ELF-1 (cell line): ENCODE measurements around the gene RAB28.
"Not testable (repeated sequence)": the region's sequence is repeated elsewhere in the genome, so short reads cannot be mapped to it uniquely, and the experiment has no call there.

Experiments used
- DNase-seq: peaks from one replicate; pipeline ENCODE4 v3.0.0-alpha.2; 2016; ENCODE audit warnings: low read depth, low spot score

The RAB28 gene

DNA sequence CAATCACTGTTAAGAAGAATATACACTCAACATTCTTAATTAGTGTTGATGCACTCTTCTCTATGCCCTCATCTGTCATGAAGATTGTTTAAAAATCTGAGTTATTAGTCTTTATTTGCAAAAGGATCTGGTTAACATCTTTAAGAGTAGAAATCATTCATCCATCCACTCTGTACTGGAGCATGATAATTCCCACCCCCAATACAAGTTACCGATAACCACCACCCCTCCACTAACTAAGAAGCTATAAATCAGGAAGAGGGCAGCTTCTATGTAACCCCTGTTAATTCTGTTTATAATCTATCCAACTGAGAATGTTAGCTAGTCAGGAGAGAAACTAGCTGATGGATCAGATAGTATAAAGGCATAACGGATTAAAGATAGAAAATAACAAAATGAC, 34.5 kb downstream of the RAB28 start:
- no peak for DNase-seq

DNA sequence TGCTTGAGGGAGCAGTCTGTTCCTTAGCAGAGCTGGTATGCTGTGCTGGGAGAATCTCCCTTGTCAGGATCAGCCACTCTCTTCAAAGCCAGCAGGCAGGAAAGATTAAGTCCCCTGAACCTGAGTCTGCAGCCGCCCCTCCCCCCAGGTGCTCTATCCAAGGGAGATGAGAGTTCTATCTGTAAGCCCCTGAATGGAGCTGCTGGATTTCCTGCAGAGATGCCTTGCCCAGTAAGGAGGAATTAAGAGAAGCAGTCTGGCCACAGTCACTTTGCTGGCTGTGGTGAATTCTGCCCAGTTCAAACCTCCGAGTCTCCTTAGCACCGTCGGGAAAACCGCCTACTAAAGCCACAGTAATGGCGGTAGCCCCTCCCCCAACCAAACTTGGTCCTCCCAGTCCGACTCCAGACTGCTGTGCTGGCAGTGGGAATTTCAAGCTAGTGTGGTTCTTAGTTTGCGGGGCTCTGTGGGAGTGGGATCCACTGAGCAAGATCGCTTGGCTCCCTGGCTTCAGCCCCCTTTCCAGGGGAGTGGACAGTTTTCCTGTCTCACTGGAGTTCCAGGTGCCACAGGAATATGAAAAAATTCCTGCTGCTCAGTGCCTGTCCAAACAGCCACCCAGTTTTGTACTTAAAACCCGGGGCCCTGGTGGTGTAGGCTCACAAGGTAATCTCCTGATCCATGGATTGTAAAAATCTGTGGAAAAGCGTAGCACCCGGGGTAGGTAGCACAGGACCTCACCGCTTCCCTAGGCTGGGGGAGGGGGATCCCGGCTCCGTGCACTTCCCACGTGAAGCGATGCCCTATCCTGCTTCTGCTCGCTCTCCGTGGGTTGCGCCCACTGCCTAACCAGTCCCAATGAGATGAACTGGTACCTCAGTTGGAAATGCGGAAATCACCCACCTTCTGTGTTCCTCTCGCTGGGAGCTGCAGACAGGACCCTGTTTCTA, 38.0 kb downstream of the RAB28 start:
- peak; percentile 85 for DNase-seq

DNA sequence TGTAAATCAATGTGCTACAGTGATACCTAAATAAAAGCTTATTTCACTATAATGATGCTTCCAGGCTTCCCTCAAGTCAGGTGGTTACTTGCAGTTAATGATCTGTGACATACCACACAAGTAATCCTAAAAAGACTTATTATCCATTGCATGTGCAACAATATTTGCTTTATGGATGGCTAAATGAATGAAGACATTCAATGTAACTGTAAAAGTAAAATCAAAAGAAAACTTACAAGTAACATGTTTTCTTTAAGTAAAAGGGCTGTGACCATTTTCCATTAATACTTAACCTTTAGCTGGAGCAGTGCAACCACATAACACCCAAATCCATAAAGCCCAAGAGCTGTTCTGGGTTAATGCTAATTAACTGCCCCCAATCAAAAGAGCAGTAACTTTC, 42.6 kb downstream of the RAB28 start:
- DNase-seq, result no peak

DNA sequence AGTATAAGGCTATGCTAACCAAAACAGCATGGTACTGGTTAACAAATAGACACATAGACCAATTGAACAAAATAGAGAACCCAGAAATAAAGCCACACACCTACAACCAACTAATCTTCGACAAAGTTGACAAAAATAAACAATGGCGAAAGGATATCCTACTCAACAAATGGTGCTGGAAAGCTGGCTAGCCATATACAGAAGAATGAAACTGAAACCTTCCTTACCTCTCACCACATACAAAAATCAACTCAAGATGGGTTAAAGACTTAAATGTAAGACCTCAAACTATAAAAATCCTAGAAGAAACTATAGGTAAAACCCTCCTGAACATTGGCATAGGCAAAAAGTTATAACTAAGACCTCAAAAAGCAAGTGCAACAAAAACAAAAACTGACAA, 47.2 kb downstream of the RAB28 start:
- DNase-seq, result no peak

DNA sequence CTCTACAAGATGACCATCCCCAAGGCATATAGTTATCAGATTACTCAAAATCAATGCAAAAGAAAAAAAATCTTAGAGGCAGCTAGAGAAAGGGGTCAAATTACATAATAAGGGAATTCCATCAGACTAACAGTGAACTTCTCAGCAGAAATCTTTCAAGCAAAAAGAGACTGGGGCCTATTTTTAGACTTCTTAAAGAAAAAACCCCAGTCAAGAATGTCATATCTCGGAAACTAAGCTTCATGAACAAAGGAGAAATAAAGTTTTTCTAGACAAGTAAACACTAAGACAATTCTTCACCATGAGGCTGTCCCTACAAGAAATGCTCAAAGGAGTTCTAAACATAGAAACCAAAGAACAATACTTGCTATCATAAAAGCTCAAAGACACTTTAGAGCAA, 51.7 kb downstream of the RAB28 start:
- no peak for DNase-seq

DNA sequence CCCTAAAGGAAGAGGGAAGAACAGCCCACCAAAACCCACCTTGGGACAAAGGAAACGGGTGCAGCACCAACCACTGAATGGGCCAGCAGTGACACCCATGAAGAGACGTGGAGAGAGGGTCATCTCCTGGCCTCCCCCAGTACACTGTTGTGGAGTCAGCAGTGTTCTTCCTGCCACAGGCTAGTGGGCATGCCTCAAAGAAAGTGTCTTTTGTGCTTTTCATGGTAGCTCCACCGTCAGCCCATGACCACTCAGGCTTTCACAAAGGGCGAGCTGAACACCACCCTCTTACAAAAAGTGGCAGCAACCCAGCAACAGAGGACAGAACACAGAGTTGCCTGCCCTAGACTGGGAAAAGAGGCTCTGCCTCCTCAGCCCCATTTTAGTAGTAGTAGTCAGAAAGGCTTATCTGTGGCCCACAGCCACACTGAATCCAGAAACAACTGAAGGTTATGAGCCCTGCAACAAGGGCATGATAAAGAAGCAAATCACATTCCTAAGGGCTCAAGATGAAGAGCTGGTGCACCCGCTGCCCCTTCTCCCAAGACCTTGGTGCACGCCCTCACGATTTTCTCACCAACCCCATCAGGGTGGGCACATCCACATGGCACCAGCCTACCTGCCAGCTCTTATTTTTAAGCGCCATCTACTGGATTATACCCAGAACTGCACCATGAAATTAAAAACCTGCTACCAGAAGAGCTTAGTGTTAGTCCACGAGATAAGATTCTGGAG, 53.1 kb downstream of the RAB28 start:
- DNase-seq, result peak; percentile 35

DNA sequence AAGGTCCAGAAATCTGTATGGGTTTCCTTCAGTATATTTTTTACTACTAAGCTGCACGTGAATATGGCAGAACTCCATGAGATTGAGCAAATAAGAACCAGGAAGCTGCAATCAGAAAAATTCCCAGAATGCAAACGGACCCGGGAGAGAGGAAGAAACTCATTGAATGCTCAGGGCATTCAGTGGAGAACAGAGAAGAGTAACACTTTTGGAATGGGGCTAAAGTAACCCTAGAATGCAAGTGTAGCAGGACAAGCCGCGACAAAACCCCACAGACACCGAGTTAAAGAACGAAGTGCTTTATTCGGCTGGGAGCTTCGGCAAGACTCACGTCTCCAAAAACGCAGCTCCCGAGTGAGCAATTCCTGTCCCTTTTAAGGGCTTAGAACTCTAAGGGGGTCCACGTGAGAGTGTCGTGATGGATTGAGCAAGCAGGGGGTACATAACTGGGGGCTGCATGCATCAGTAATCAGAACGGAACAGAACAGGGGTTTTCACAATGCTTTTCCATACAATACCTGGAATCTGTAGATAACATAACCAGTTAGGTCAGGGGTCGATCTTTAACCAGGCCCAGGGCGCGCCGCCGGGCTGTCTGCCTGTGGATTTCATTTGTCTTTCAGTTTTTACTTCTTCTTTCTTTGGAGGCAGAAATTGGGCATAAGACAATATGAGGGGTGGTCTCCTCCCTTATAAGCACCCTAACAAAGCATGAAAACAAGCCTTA, 56.4 kb downstream of the RAB28 start:
- DNase-seq, result no peak

DNA sequence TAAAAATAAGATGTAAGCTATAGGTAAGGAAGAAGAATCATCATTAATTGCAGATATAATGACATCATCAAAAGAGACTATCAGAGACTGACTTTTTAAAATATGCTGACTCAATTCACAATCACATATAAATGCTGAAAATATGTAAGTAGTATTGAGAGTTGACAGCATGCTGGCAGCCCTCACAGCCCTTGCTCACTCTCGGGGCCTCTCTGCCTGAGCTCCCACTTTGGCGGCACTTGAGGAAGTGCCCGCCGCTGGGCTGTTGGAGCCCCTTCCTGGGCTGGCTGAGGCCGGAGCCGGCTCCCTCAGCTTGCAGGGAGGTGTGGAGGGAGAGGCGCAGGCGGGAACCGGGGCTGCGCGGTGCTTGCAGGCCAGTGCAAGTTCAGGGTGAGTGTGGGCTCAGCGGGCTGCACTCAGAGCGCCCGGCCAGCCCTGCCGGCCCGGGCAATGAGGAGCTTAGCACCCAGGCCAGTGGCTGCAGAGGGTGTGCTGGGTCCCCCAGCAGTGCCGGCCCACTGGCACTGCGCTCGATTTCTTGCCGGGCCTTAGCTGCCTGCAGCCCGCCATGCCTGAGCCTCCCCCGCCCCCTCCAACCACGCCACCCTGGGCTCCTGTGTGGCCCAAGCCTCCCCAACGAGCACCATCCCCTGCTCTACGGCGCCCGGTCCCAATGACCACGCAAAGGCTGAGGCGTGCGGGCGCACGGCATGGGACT, 68.9 kb downstream of the RAB28 start:
- no peak for DNase-seq

DNA sequence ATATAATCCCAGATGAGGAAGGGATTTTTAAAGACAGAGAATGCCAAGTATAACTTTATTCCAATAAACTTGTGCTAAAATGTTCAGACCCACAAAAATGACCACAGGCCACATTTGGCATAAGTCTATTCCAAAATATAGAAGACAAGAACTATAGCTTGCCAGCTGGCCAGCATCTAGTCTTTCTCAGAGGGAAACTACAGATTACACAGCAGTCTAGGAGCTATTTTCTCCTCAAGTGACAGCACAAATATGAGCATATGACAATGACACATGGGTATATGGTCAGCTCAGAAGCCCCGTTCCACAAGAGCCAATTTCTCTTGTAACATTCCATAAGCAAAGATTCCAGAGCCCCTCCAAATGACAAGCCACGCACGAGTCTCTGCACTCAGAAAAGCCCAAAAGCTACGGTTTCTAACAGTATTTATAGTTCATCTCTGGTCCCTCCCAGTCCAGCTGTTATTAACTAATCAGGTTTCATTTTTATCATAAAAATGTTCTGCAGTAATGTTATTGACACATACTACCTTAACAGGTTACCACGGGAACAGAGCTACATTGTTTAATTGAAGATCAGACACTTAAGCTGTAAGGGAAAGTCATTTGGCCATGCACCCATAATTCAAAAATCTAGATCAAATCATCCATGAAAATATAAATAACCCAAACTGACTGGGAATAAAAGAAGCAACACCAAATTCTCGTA, 70.3 kb downstream of the RAB28 start:
- no peak for DNase-seq

DNA sequence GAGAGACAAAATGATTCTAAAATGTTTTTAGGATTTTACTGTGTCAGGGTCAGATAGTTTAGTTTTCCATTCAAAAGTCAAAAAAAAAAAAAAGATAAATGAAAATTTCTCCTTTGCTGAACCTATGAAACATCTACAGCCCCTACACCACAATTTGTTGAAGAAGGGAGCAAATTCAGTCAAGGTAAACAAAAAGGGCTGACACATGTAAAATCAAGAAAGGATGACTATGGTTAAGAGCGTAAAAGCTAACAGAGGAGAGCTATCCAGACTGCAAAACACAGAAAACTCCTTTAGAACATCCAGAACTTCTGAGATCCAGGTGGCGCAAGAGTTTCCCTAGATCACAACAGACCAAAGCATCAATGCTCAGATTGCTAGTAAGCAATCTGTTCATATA, 72.2 kb downstream of the RAB28 start:
- no peak for DNase-seq

DNA sequence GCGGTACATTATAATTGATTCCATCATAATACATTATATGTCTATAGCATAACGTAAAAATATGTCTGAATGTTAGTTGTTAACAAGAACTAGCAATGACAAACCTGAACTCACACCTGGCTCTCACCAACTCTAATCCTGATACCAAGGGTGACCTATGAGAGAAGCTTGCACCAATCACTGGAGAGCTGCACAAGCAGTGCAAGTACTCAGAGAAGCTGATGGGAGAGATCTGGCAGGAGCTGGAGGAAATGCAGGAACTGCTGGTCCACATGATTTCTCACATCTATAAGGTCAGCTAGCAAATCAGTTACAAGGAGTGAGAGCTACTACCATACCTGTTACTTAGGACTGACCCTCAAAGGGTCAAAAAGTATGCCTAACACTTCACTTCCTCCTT, 74.8 kb downstream of the RAB28 start:
- no peak for DNase-seq

DNA sequence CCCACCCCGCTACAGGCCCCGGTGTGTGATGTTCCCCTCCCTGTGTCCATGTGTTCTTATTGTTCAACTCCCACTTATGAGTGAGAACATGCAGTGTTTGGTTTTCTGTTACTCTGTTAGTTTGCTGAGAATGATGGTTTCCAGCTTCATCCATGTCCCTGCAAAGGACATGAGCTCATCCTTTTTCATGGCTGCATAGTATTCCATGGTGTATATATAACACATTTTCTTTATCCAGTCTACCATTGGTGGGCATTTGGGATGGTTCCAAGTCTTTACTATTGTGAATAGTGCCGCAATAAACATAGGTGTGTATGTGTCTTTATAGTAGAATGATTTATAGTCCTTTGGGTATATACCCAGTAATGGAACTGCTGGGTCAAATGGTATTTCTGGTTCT, 78.0 kb downstream of the RAB28 start:
- DNase-seq, result not testable (repeated sequence)

DNA sequence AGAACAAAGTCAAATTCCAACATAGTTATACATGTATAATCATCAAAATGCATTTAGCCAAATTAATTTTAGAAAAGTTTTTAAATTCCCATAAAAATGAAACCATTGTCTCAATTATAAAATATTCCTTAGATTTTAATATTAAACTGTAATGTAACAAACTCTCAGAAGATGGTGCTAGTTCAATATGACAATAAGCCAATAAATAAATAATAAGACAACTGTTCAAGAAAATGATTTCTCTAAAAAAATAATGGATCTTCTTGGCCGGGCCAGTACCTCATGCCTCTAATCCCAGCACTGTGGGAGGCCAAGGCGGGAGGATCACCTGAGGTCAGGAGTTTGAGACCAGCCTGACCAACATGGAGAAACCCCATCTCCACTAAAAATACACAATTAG, 80.3 kb downstream of the RAB28 start:
- no peak for DNase-seq

DNA sequence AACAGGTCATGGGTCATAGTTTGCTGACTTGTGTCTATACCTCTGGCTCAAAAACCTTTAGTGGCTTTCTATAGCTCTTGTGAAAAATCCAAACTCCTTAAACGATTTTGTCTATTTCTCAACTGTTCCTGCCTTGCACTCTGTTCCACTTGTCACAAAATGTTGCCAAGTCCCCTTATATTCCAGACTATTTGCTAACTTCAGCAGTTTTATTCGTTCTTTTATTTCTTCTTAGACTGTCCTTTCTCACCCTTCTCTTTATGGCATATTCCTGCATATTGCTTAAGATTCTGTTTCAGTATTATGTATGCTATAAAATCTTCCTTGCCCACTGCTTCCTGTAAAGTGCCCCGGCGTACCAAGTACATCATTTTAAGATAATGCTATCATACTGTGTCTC, 80.8 kb downstream of the RAB28 start:
- no peak for DNase-seq

DNA sequence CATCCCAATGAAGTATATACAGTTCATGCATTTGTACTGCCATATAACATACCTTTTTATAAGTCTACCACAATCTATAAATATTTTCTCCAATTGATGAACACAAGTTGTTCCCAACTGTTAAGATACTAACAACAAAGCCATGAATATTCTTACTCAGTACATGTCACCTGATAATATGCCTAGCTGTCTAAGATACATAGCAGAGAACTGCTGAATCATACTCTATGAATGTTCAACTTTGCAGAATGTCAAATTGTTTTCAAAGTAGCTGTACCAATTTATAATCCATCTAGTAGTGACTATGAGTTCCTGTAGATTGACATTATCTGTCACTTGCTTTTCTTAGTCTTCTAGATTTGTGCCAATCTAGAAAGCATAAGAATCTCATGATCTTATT, 84.9 kb downstream of the RAB28 start:
- no peak for DNase-seq

DNA sequence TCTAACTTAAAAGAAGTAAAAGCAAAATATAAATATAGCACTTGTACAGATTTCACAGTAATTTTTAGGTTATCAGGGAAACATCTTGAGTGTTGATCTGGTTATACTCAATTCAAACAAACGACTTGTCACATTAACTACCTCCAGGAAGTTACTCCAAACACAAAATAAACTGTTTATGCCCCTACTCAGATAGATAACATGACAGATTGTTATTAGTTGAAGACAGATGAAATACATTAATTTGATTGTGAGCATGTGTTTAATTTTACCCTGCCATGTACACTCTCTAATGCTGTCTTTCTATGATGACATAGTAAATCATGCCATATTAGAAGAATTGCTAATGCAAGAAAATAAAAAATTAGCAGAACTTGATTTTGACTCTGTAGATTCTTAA, 88.0 kb downstream of the RAB28 start:
- no peak for DNase-seq

DNA sequence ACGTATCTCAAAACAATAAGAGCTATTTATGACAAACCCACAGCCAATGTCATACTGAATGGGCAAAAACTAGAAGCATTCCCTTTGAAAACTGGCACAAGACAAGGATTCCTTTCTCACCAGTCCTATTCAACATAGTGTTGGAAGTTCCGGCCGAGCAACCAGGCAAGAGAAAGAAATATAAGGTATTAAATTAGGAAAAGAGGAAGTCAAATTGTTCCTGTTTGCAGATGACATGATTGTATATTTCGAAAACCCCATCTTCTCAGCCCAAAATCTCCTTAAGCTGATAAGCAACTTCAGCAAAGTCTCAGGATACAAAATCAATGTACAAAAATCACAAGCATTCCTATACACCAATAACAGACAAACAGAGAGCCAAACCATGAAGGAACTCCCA, 94.2 kb downstream of the RAB28 start:
- DNase-seq, result not testable (repeated sequence)

DNA sequence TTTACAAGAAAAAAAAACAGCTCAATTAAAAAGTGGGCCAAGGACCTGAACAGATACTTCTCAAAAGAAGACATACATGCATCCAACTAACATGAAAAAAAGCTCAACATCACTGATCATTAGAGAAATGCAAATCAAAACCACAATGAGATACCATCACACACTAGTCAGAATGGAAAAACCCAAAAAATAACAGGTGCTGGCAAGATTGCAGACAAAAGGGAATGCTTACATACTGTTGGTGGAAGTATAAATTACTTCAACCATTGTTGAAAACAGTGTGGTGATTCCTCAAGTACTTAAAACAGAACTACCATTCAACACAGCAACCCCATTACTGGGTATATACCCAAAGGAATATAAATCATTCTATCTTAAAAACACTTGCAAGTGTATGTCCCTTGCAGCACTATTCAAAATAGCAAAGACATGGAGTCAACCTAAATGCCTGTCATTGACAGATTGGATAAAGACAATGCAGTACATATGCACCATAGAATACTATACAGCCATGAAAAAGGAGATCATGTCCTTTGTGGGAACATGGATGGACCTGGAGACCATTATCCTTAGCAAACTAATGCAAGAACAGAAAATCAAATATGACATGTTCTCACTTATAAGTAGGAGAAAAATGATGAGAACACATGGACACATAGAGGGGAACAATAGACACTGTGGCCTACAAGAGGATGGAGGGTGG, 97.6 kb downstream of the RAB28 start:
- DNase-seq, result no peak

DNA sequence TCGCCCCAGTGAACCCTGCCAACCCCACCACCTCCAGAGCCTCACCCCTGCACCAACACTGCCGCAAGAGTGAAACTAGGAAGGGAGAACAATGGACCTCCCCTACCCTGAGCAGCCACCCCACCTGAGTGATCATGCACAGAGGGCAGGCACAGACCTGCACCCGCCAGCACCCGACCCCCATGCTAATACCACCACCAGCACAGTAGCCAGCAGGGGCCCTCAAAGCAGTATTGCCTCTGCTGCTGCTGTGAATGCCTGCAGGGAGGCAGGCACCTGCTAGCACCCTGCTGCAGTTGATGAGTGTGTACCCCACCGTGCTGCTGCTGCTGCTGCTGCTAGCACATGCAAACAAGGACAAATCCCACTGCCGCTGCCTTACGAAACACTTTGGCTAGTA, 100.1 kb downstream of the RAB28 start:
- DNase-seq, result no peak

DNA sequence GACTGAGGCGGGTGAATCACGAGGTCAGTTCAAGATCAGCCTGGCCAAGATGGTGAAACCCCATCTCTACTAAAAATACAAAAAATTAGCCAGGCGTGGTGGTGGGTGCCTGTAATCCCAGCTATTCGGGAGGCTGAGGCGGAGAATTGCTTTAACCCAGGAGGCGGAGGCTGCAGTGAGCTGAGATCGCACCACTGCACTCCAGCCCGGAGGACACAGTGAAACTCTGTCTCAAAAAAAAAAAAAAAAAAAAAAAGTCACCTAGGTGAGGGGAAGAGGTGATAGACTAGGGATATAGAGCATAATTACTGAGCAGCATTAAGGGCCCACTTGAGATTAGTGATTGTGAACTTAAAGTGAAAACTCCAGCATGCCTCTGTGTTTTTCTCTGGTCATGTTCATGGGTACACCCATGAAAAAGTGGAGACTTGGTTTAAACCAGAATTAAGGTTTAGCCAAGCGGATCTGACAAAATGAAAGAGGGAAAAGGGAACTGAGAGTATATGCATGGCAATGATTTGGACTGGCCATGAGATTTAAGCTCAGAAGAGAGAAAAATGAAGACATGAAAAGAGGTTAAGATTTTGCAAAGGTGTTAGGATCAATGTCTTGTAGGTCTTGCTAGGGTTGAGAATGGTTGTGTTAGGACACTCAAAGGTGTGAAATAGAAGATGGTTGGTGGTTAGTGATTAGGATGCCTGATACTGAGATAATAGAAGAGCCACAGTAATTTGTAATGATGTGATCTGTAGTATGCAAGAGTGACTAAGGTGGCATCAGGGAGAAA, 105.0 kb downstream of the RAB28 start:
- DNase-seq, result no peak
